SK-N-SH treated with all-trans-retinoic acid at 6 μM for 48 hours (cell line): ENCODE measurements around the gene UBFD1.

Experiments
- CREB5 ChIP-seq: fragments of 250-450 bp; sonication (Bioruptor Pico); IDR thresholded peaks from 2 replicates; pipeline ENCODE4 v1.5.1; 2020; ENCODE audit warnings: low read depth, mild to moderate bottlenecking, moderate library complexity
- OSR1 ChIP-seq: fragments of 250-450 bp; sonication (Bioruptor Pico); IDR thresholded peaks from 2 replicates; pipeline ENCODE4 v1.8.0; 2022; ENCODE audit warnings: moderate library complexity, mild to moderate bottlenecking, inconsistent platforms
- PATZ1 ChIP-seq: fragments of 250-450 bp; sonication (Bioruptor Pico); IDR thresholded peaks from 2 replicates; pipeline ENCODE4 v1.8.0; 2020; ENCODE audit warnings: mild to moderate bottlenecking, moderate library complexity, borderline replicate concordance
- RARB ChIP-seq: fragments of 250-450 bp; sonication (Bioruptor Pico); IDR thresholded peaks from 2 replicates; pipeline ENCODE4 v1.8.0; 2021; ENCODE audit warnings: mild to moderate bottlenecking, moderate library complexity
- SNAI2 ChIP-seq: fragments of 250-450 bp; sonication (Bioruptor Pico); IDR thresholded peaks from 2 replicates; pipeline ENCODE4 v1.5.0; 2020; ENCODE audit warnings: mild to moderate bottlenecking, moderate library complexity
- TSHZ2 ChIP-seq: fragments of 250-450 bp; sonication (Bioruptor Pico); IDR thresholded peaks from 2 replicates; pipeline ENCODE4 v1.5.0; 2020; ENCODE audit warnings: mild to moderate bottlenecking, moderate library complexity
- ZNF565 ChIP-seq: fragments of 450-650 bp; formaldehyde crosslinking; conservative IDR thresholded peaks from 2 replicates; pipeline ENCODE4 v1.5.0; 2020; ENCODE audit warnings: low read depth, mild to moderate bottlenecking, moderate library complexity
- ZNF70 ChIP-seq: fragments of 450-650 bp; formaldehyde crosslinking; IDR thresholded peaks from 2 replicates; pipeline ENCODE4 v1.5.0; 2020; ENCODE audit warnings: mild to moderate bottlenecking, moderate library complexity
- ZNF8 ChIP-seq: fragments of 450-650 bp; formaldehyde crosslinking; IDR thresholded peaks from 2 replicates; pipeline ENCODE4 v1.5.0; 2020; ENCODE audit warnings: mild to moderate bottlenecking, moderate library complexity

GRCh38 chr16:23575834-23576233 lies 18.3 kb downstream of the UBFD1 start:
- TF ChIP-seq TSHZ2 (CRISPR knock-in tag) (no peak), ZNF70 (CRISPR knock-in tag) (no peak), RARB (CRISPR knock-in tag) (no peak), OSR1 (CRISPR knock-in tag) (no peak), PATZ1 (CRISPR knock-in tag) (no peak), SNAI2 (no peak), CREB5 (CRISPR knock-in tag) (no peak), ZNF565 (no peak), ZNF8 (CRISPR knock-in tag) (no peak)
